GOT3 (cell line): ENCODE measurements around the gene RBM28.
"Not testable (repeated sequence)": the region's sequence is repeated elsewhere in the genome, so short reads cannot be mapped to it uniquely, and the experiment has no call there.

ENCODE experiments used
- DNase-seq: peaks from one replicate; lab custom pipeline; 2025; ENCODE audit warnings: mixed read lengths; lab: John Stamatoyannopoulos, UW

The RBM28 gene

DNA sequence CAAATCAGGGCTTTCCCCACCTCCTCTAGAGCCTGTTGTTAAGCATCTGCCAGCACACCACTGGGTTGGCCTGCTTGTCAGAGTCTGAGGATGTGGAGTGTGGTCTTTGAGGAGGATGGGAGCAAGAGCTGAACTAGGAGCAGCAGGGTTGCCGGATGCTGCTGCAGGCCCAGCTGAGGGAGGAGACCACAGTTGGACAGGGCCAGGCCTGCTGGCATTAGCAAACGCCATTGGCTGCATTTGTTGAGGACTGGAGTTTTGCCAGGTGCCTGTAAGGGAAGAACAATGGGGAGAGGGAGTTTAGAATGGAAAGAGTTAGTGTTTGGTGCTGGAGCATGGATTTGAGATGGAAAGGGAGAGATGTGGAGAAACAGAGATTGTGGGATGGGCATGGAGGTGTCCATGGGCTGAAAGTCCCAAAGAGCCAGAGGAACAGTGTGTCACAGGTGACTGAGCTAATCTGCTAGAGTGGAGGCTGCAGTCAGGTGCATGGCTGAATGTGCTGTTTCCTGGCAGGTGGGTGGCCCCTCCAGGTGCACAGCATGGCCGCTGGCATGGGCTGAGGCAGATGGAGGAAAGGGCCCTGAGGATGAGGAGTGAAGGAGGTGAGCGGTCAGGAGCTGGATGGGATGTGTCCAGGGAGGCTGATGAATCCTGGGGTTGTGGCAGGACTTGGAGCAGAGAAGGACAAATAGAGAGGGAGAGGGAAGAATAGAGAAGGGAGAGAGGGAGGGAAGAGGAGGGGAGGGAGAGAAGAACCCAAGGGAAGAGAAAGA, 61.9 kb downstream of the RBM28 start:
- no peak for DNase-seq

DNA sequence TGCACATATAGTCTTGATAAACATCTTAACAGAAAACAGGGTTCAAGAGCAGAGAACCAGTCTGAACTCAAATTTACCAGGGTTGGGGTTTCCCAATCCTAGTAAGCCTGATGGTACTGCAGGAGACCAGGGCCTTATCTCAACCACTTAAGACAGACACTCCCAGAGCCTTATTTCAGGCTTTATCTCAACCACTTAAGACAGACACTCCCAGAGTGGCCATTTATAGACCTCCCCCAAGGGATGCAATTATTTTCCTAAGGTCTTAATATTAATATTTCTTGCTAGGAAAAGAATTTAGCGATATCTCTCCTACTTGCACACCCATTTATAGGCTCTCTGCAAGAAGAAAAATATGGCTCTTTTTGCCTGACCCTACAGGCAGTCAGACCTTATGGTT, 63.3 kb downstream of the RBM28 start:
- DNase-seq, result not testable (repeated sequence)

DNA sequence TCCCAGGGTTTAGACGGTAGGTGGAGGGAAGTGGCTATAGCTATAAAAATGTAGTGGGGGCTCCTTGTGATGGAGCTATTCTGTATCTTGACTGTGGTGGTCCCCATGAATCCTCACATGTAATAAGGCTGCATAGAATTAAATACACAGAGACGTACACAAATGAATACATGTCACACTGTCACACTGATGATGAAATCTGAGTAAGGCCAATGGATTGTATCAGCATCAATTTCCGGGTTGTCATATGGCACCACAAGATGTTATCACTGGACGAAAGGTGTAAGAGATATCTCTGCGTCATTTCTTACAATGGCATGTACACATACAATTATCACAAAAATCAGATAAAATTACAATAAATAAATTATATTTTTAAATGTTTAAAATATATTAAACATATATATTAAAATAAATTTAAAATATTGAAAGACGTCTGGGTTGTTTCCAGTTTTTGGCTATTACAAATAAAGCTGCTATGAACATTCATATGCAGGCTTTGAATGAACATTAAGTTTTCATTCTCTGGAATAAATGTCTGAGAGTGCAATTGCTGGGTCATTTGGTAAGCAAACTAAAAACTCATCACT, 64.5 kb downstream of the RBM28 start:
- no peak for DNase-seq

DNA sequence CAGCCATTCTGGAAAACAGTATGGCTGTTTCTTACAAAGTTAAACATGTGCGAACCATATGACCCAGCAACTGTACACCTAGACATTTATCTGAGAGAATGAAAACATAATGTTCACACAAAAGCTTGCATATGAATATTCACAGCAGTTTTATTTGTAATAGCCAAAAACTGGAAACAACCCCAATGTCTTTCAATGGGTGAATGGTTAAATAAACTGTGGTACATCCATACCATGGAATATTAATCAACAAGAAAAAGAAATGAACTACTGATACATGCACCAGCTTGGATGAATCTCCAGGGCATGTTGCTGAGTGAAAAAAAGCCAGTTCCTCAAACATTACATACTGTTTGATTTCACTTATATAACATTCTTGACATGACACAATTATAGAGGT, 65.3 kb downstream of the RBM28 start:
- DNase-seq, result no peak

DNA sequence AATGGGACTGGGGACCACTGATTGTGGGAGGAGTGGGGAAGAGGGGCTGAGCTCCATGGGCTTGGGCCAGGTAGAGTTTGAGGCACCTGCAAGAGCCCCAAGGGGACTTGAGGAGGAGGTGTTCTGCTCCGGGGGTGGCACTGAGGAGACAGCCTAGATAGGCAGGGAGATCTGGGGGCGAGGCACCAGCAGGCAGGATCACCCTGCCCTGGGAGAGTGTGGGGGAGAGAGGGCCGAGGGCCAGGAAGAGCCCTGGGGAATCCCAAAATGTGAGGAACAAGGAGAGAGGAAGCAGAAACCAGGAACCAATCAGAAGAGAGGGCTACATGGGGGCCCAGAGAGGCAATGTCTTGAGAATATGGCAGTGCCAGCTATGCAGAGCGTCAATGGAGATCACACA, 68.0 kb downstream of the RBM28 start:
- DNase-seq, result no peak

DNA sequence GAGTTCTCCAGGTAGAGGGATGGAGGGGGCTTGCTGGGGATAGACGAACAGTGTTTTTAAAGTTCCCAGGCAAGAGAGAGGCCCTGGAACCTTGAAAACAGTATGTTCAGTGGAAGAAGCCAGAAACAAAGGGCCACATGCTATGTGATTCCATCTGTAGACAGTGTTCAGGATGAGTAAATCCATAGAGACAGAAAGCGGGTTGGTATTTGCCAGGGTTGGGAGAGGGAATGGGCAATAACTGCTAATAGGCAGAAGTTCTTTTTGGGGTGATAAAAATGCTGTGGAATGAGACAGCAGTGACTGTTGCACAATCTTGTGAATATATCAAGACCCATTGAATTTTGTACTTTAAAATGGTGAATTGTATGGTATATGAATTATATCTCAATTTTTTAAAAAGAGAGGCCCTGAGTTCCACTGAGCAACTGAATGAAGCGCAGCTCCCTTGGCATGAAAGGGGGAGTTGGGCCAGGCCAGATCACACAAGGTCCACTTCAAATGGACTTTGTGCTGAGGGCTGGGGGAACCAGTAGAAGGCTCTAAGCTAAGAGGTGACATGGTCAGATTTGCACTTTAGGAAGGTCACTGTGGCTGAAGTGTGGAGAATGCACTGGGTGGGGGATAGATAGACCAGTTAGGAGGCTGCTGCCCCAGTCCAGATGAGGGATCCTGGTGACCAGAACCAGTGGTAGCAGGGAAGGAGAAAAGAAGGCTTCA, 68.7 kb downstream of the RBM28 start:
- DNase-seq, result no peak

DNA sequence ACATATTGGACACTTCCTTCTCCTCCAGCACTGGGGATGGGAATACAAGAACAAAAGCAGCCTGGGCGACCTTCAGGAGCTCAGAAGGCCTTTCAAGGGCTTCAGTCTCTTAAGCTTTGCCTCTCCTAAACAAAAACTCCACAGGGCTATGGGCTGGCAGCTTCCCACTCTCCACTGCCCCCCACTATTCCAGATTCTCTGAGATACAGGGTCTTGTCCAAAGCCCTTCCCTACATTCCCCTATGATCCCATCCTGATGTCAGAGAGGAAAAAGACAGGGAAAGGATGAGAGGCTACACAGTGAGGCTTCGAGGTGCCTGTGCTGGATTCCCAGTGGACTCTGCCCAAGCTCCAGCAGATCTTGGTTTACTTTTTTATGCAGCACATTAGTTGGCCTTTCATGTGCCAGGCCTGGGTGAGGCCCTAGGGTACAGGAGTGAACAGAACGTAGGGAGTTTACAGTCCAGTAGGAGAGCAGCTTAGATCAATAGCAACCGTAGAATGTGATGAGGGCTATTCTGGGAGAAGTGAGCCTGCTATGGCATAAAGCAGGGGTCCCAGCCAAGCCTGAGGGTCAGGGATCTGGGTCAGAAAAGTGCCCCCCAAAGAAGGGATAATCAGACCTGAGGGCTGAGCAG, 69.3 kb downstream of the RBM28 start:
- no peak for DNase-seq

DNA sequence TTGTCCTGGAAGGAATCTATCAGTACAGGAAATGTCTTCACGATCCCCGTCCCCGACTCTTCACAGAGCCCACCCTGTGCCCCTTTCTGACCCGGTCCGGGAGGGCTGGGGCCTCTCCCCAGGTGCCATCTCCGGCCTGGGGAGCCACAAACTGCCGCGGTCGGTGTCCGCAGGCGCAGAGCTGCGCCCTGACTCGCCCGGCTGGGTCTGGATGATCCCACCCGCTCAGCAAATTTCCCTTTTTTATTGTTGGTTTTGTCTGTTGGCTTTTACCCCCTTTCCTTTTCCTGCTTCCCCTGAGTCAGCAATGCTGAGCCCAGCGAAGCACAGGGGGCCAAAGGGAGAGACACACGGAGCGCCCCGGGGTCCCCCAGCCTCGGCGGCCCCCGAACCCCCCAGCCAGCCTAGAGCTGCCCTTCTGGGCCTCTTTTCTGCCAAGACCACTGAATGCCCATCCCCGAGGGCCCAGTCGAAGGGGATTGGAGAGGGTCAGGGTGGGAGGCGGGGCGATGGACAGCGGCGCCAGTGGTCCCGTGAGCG, 71.7 kb downstream of the RBM28 start:
- DNase-seq, result no peak

DNA sequence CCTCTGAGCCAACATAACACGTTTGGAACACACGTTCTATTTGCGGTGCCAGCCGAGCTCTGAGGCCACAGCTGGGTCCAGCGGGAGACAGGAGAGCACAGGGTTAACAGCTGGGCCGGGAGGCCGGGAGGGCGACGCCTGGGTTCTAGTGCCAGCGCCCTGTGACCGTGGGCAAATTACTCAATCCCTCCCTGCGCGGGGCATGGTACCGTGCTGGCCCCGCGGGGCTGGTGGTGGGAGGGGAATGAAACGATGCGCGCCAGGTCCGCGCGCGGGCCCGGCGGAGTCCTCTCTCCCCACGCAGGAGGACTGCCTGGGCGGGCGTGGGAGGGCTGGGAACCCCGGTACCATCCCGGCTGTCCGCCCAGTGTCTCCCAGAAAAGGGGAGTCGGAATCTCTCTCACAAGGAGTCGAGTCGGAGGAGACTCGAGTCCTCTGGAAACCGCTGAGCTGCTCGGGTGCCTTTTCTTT, 72.2 kb downstream of the RBM28 start:
- no peak for DNase-seq

DNA sequence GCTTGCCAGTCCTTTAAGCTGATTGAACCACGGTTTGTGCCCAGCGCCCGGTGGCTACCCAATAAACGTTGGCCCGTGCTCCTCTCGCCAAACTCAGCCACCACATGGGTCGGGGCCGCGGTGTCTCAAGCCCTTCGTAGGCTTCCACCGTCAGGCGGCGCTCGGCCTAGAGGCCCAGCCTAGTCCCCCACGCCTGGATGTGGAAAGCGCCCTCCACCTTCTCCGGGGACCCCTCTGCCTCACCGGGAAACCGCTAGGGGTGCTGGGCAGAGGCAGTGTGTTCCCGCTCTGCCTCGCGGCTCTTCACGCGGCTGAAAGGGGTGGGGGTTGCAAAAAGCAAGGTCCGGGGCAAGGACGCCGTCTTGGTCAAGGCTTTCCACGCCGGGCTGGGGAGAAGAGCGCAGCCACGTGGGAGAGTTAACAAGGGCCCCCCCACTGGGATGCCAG, 72.9 kb downstream of the RBM28 start:
- no peak for DNase-seq

DNA sequence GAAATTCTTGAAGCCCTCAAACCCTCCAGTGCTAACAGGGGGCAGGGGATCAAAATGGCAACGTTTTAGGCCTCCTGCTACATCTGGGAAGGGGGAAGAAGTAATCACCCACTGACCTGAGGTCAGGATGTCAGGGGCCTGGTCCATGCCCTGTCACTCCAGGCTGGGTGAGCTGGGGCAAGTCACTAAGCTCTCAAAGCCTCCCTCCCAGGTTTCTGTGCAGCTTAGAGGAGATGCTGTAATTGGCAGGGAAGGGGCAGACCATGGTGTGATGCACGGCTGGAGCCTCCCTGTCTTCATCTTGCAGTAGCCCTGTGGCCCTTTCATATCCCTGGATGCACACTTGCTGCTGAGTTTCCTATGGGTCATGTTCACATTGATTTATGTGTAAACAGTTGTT, 75.5 kb downstream of the RBM28 start:
- no peak for DNase-seq

DNA sequence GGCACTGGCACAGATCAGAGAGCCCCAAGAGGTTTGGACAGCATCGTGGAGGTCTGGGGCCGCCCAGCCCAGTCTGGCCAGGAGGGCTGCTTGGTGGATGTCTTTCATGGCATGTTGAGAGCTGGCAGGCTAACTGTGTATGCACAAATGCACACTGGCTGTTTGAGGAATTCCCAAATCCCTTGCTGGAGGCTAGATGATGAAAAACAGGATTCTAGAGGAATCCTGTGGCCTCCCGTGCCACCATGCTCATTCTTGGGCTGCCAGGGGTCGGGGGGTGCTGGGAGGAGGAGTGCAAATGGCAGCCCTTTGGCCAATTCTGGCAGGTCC, 76.1 kb downstream of the RBM28 start:
- no peak for DNase-seq

DNA sequence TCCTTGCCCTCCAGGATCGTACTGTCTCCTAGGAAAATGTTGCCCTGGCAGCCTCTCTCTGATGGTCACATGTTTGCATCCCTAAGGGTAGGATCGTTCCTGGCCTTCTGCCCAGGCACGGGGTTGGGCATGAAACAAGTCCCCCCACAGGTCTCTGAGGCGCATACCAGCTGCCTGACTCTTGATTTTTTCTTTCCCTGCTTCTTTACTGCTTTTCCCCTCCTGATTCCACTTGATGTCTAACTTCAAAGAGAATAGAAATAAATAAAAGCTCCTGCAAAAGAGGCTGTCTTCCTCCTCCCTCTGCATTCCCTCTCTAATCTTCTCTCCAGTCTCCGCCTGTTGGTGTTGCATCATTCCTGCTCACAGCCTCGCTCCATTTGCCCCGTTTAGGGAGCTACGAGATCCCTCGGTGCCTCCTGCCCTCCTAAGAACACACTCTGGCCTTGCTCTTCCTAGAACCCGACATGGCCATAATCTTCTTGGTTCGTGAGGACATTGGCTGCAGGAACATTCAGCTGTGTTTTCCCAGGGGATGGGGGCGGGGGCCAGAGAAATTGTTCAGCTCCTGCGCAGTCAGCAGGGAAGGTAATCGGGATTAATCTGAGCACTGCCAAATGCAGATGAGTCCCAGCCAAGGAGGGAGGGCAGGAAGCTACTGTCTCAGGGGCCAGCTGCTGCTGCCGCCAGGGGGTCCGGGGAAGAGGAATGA, 76.7 kb downstream of the RBM28 start:
- peak; percentile 30 for DNase-seq

DNA sequence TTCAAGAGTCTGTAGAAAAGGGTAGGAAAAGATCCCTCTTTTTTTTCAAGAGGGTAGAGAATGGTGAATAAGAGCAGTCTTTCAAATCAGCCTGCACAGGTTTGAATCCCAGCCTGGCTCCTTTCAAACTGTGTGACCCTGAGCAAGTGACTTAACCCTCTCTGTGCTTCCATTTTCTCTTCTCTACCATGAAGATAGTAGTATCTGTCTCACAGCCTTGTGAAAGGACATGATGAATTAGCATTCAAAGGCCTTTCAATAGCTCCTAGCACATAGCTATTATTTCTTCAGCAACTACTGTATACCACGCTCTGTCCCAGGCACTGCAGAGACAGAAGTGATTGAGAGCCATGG, 77.2 kb downstream of the RBM28 start:
- no peak for DNase-seq

DNA sequence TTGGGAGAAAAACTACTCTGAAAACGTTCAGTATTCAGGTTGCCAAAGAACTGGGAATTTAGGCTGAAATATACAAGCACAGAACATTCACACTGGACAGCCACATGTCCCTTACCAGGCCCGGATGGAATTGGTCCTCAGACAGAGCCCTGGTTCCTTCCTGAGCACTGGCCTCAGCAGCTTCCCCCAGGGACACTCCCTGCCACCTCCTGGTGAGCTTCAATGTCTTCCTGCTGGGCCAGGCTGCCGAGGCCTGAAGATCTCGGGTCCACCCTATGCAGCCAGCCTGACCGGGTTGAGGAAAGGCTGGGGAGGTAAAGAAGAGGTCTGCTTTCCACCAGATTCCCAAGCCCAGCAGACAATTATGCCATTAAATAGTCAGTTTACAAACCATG, 77.8 kb downstream of the RBM28 start:
- no peak for DNase-seq

DNA sequence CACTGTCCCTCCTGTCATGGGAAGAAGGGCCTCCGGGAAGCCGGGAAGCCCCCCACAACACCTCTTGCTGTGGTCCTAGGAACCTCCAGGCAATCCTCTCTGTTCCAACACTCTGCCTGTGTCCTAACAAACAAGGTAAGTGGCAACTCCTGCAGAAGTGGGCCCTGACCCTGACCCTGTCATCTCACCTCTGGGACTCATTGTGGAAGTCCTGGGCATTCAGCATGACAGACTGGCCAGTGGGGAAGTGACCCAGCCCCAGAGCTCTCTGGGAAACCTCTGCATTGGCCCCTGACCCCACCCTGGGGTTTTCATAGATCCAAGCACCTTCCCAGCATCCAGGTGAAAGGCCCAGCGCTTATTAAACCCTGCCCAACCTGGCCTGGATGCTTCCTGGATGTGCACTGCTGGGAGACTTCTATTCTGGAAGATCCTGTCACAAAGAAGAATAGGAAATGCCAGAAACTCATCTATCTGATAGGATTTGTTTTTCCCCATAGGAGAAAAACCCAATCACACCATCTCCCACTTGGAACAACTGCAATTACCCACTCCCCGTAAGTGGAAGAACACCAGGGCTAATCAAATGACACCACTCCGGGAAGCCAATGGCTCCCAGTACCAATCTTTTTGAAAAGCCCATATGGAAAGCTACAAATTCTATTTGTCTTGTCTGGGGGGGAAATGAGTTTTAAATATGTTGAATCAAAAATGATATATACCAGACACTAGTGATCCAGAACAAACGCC, 78.4 kb downstream of the RBM28 start:
- DNase-seq, result no peak

DNA sequence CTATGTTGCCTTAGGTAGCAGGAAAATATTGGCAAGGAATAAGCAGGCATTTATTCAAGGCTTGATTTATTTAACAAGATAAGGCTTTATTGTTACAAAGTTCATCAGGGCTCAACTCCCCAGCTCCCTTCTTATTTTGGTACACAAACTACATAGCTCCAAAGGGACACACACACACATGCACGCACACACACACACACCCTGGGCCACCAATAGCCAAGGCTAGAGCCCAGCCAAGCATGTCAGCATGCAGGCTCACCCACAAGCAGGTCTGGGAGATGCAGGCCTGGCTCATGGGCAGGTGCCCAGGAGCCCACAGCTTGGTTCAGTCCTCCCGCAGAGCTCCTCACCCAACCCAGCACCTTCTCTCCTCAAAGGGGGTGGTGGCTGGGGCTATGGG, 79.2 kb downstream of the RBM28 start:
- no peak for DNase-seq

DNA sequence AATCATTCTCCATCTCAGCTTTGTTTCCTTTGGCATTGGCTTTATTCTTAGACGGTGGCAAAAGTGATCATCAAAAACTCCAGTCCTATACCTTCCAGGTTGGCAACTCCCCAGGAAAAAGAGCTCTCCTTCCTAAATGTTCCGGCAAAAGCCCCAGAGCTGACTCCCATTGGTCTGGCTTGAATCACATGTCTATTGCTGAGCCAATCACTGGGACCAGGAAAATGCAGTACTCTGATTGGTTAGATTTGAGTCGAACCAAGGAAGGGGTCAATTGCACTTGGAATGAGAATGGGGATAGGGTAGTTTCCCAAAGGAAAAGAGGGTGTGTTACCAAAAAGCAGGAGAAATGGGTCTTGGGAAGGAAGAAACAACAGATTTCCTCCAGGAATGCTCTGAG, 80.3 kb downstream of the RBM28 start:
- no peak for DNase-seq

DNA sequence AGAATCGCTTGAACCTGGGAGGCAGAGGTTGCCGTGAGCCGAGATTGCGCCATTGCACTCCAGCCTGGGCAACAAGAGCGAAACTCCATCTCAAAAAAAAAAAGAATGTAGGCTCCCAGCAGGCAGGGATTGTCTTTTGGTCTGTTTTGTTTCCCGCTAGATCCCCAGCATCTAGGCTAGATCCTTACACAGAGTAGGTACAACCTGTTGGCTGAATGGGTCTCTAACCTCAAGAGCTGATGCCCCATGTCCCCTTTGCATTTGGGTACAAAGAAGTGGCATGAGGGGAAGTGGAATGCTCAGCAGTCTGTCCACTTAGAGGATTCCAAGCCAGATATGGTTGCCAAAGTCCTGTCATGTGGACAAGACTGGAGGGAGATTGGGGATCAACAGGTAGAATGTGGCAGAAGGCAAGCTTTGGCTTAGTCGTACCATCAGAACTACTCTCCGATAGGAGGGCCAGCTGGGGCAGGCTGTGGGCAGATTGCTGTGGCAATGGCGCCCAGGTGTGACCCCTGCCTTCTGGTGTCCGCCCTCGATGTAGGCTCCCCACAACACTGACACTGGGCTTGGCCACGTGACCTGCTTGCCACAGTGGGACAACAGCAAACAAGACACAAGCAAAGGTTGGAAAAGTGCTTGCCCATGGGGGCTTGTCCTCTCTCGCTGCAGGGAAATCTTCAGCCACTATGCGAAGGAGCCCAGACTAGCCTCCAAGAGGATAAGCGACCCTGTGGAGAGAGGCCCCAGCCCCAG, 81.3 kb downstream of the RBM28 start:
- DNase-seq, result no peak

DNA sequence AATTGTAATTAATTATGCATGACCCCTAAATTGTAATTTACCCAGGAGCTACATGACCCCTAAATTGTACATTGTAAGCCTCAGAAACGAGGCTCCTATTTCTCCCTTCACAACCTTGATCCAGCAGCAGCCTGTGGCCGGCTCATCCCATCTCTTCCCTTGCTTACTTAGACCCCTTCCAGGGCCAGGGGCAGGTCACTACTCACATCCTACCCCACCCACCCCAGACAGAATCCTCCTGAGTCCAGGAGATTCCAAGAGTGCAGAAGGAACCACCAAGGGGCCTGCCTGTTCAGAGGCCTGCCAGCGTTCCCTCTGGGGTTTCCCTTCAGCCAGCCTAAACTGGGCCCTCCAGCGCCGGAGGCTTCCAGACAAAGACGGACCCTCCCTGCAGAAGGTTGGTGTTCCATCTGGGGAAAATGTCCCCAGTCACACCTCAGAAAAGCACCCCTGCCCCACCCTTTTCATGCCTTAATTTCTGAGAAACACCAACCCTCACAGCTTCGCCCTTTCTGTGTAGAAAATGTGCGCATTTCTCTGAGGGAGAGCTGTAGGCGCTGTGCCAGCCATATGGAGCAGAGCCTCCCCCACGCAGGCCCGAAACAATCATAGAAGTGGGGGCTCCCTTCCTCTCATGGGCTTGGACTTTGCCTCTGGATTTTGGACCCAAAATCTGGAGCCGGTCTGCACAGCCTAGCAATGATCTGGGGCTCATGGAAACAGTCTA, 83.5 kb downstream of the RBM28 start:
- no peak for DNase-seq
